Vagina (tissue), 2 donors: ENCODE measurements around the gene GABBR1.

ENCODE experiments used
- POLR2A ChIP-seq, 2 donors: fragments of 450-650 bp; IDR thresholded peaks; one replicate each; pipeline ENCODE4 v1.6.1; 2017; ENCODE audit warnings: antibody characterized with exemption in 2 of 2, mild to moderate bottlenecking in 2 of 2, moderate library complexity in 2 of 2
- POLR2AphosphoS5 ChIP-seq, 2 donors: sonication (generic); formaldehyde crosslinking; IDR thresholded peaks; one replicate each; pipeline ENCODE4 v1.9.0; 2017; ENCODE audit warnings: antibody characterized with exemption in 2 of 2, mild to moderate bottlenecking in 2 of 2, low read depth in 1 of 2; ENCODE audit not compliant: insufficient read depth in 1 of 2
- TF ChIP-seq, protein P1 (sequence below), 3 experiments: fragments of 450-650 bp in 2 of 3; fragments of 200-600 bp in 1 of 3; sonication (generic) in 1 of 3; IDR thresholded peaks; one replicate each; pipeline ENCODE4 v1.5.1; 2017 to 2019; ENCODE audit warnings: antibody characterized with exemption in 3 of 3, mild to moderate bottlenecking in 2 of 3, moderate library complexity in 2 of 3

- TF ChIP-seq, protein P1, sequence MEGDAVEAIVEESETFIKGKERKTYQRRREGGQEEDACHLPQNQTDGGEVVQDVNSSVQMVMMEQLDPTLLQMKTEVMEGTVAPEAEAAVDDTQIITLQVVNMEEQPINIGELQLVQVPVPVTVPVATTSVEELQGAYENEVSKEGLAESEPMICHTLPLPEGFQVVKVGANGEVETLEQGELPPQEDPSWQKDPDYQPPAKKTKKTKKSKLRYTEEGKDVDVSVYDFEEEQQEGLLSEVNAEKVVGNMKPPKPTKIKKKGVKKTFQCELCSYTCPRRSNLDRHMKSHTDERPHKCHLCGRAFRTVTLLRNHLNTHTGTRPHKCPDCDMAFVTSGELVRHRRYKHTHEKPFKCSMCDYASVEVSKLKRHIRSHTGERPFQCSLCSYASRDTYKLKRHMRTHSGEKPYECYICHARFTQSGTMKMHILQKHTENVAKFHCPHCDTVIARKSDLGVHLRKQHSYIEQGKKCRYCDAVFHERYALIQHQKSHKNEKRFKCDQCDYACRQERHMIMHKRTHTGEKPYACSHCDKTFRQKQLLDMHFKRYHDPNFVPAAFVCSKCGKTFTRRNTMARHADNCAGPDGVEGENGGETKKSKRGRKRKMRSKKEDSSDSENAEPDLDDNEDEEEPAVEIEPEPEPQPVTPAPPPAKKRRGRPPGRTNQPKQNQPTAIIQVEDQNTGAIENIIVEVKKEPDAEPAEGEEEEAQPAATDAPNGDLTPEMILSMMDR (IDR thresholded peaks at IDR 0.05) = peak in 2 of 3 experiments; percentile 52 to 68
- TF ChIP-seq POLR2AphosphoS5 (IDR thresholded peaks at IDR 0.05; ENCODE audit: insufficient read depth in 1 of 2, low read depth in 1 of 2) (peak in 1 of 2 donors; percentile 70), POLR2A (IDR thresholded peaks at IDR 0.05) (no peak)
Measured at GRCh38 chr6:29628419-29629281, 4.3 kb downstream of the GABBR1 start.
